IMR-90 (cell line): ENCODE measurements around the gene PLAGL1. TPM values are rescaled to one million over a fixed set of nuclear protein-coding genes. Genes with fewer than 3 reads are reported as not detected.

ENCODE experiments used
- ATAC-seq: fragments of 200-7000 bp; cut with Tn5 transposase; 2 replicates; pipeline ENCODE4 v1.9.1; 2020; ENCODE audit warnings: low read depth, mild to moderate bottlenecking, moderate library complexity
- BruUV-seq: library from RNA; stranded (reverse); fragments of 400-500 nt; replicated peaks from 2 replicates; lab custom pipeline; 2021; lab: Mats Ljungman, UMichigan
- CTCF ChIA-PET: fragments of 300-600 bp; formaldehyde crosslinking; extraction: SDS; loops from one replicate; lab custom pipeline; 2021; ENCODE audit warnings: antibody characterized with exemption; lab: Yijun Ruan, JAX
- POLR2A ChIA-PET: fragments of 300-600 bp; sonication (Branson Sonifier 250); formaldehyde crosslinking; loops from one replicate; lab custom pipeline; 2022; ENCODE audit warnings: antibody characterized with exemption; ENCODE audit not compliant: unreplicated experiment; lab: Charles Lee
- DNase-seq: peaks from one replicate; pipeline ENCODE4 v3.0.0; 2013
- H2AFZ ChIP-seq: replicated peaks from 2 replicates; pipeline ENCODE3; 2013; ENCODE audit warnings: low read length, mild to moderate bottlenecking; ENCODE audit not compliant: poor library complexity
- H2AK5ac ChIP-seq: 2 replicates; pipeline ENCODE4 v1.6.1; 2013; ENCODE audit warnings: low read depth, low read length, inconsistent platforms
- H2AK9ac ChIP-seq: replicated peaks from 2 replicates; pipeline ENCODE3; 2013; ENCODE audit warnings: mild to moderate bottlenecking, low read depth, low read length, moderate library complexity; ENCODE audit not compliant: poor library complexity
- H2BK120ac ChIP-seq: 2 replicates; pipeline ENCODE4 v1.6.1; 2013; ENCODE audit warnings: low read depth, low read length, inconsistent platforms
- H2BK15ac ChIP-seq: 3 replicates; pipeline ENCODE4 v1.6.1; 2013; ENCODE audit warnings: low read depth, low read length, inconsistent platforms
- H2BK20ac ChIP-seq: 2 replicates; pipeline ENCODE4 v1.6.1; 2013; ENCODE audit warnings: low read depth, mild to moderate bottlenecking, inconsistent platforms, low read length, moderate library complexity
- H2BK5ac ChIP-seq: 2 replicates; pipeline ENCODE4 v1.6.1; 2013; ENCODE audit warnings: mild to moderate bottlenecking, low read depth, low read length, inconsistent platforms; ENCODE audit not compliant: poor library complexity, severe bottlenecking
- H3K14ac ChIP-seq: replicated peaks from 2 replicates; pipeline ENCODE4 v1.6.1; 2013; ENCODE audit warnings: low read depth, low read length, inconsistent platforms
- H3K18ac ChIP-seq: 2 replicates; pipeline ENCODE4 v1.6.1; 2013; ENCODE audit warnings: low read depth, low read length, control low read depth
- H3K23ac ChIP-seq: 2 replicates; pipeline ENCODE4 v1.6.1; 2013; ENCODE audit warnings: low read depth, low read length, inconsistent platforms
- H3K27ac ChIP-seq: 2 replicates; pipeline ENCODE4 v1.5.1; 2013; ENCODE audit warnings: mild to moderate bottlenecking, control low read depth, low read length; ENCODE audit not compliant: insufficient read depth
- H3K27me3 ChIP-seq: 2 replicates; pipeline ENCODE4 v1.6.1; 2013; ENCODE audit warnings: low read length; ENCODE audit not compliant: control insufficient read depth, insufficient read depth
- H3K36me3 ChIP-seq: 2 replicates; pipeline ENCODE4 v1.6.1; 2013; ENCODE audit warnings: low read length, mixed read lengths; ENCODE audit not compliant: control insufficient read depth, insufficient read depth
- H3K4ac ChIP-seq: 2 replicates; pipeline ENCODE4 v1.6.1; 2013; ENCODE audit warnings: low read depth, low read length, inconsistent platforms
- H3K4me1 ChIP-seq: 2 replicates; pipeline ENCODE4 v1.6.1; 2013; ENCODE audit warnings: low read length, mixed read lengths; ENCODE audit not compliant: control insufficient read depth, insufficient read depth
- H3K4me2 ChIP-seq: 2 replicates; pipeline ENCODE4 v1.6.1; 2013; ENCODE audit warnings: low read depth, mild to moderate bottlenecking, control low read depth, low read length, moderate library complexity
- H3K4me3 ChIP-seq: 2 replicates; pipeline ENCODE4 v1.5.1; 2013; ENCODE audit warnings: low read depth, mild to moderate bottlenecking, control low read depth, low read length, moderate library complexity; ENCODE audit not compliant: insufficient read depth
- H3K56ac ChIP-seq: 2 replicates; pipeline ENCODE4 v1.6.1; 2013; ENCODE audit warnings: low read length, inconsistent platforms; ENCODE audit not compliant: insufficient read depth; ENCODE audit errors: extremely low read depth
- H3K79me1 ChIP-seq, 2 experiments: 2 replicates each; pipeline ENCODE4 v1.6.1; 2013; ENCODE audit warnings: low read length in 2 of 2, inconsistent platforms in 1 of 2, low read depth in 1 of 2
- H3K9ac ChIP-seq: 2 replicates; pipeline ENCODE4 v1.6.1; 2013; ENCODE audit warnings: low read depth, low read length, control low read depth
- H3K9me1 ChIP-seq: 2 replicates; pipeline ENCODE4 v1.6.1; 2013; ENCODE audit warnings: low read length, inconsistent platforms; ENCODE audit not compliant: insufficient read depth
- H3K9me3 ChIP-seq: 2 replicates; pipeline ENCODE4 v1.6.1; 2013; ENCODE audit warnings: low read length; ENCODE audit not compliant: control insufficient read depth, insufficient read depth
- H4K20me1 ChIP-seq: 2 replicates; pipeline ENCODE4 v1.6.1; 2013; ENCODE audit warnings: low read length, inconsistent platforms; ENCODE audit not compliant: insufficient read depth
- H4K5ac ChIP-seq: 2 replicates; pipeline ENCODE4 v1.6.1; 2013; ENCODE audit warnings: mild to moderate bottlenecking, low read depth, low read length, control low read depth
- H4K8ac ChIP-seq, 2 experiments: 2 replicates each; pipeline ENCODE4 v1.6.1; 2013; ENCODE audit warnings: low read depth in 2 of 2, low read length in 2 of 2, control low read depth in 1 of 2, inconsistent platforms in 1 of 2
- H4K91ac ChIP-seq: 2 replicates; pipeline ENCODE4 v1.6.1; 2013; ENCODE audit warnings: low read depth, low read length, inconsistent platforms; ENCODE audit not compliant: insufficient read depth
- BHLHE40 ChIP-seq: fragments of 150-350 bp; IDR thresholded peaks from 2 replicates; pipeline ENCODE4 v1.6.1; 2016; ENCODE audit warnings: mild to moderate bottlenecking, low read depth, low read length
- CEBPB ChIP-seq: IDR thresholded peaks from 2 replicates; pipeline ENCODE4 v1.6.1; 2012; ENCODE audit warnings: low read depth, low read length, improper control_type of control experiment
- CHD1 ChIP-seq: IDR thresholded peaks from 2 replicates; pipeline ENCODE4 v1.6.1; 2012; ENCODE audit warnings: low read depth, low read length, improper control_type of control experiment
- CTCF ChIP-seq: conservative IDR thresholded peaks from 2 replicates; pipeline ENCODE4 v1.5.1; 2012; ENCODE audit warnings: mild to moderate bottlenecking, low read depth, low read length, improper control_type of control experiment
- FOS ChIP-seq: fragments of 150-350 bp; IDR thresholded peaks from 2 replicates; pipeline ENCODE4 v1.6.1; 2016; ENCODE audit warnings: low read depth, low read length
- MAFK ChIP-seq: IDR thresholded peaks from 2 replicates; pipeline ENCODE4 v1.6.1; 2012; ENCODE audit warnings: low read depth, low read length, improper control_type of control experiment
- MAZ ChIP-seq: IDR thresholded peaks from 2 replicates; pipeline ENCODE4 v1.6.1; 2012; ENCODE audit warnings: low read depth, mild to moderate bottlenecking, low read length, improper control_type of control experiment, moderate library complexity, borderline replicate concordance
- POLR2A ChIP-seq: IDR thresholded peaks from 2 replicates; pipeline ENCODE4 v1.6.1; 2012; ENCODE audit warnings: mild to moderate bottlenecking, low read depth, low read length
- RAD21 ChIP-seq: IDR thresholded peaks from 2 replicates; pipeline ENCODE4 v1.6.1; 2012; ENCODE audit warnings: low read length, improper control_type of control experiment
- RCOR1 ChIP-seq: IDR thresholded peaks from 2 replicates; pipeline ENCODE4 v1.6.1; 2012; ENCODE audit warnings: mild to moderate bottlenecking, low read length, improper control_type of control experiment; ENCODE audit not compliant: insufficient replicate concordance
- RFX5 ChIP-seq: IDR thresholded peaks from 2 replicates; pipeline ENCODE4 v1.8.0; 2012; ENCODE audit warnings: low read depth, mild to moderate bottlenecking, low read length, moderate library complexity
- USF2 ChIP-seq: fragments of 150-350 bp; IDR thresholded peaks from 2 replicates; pipeline ENCODE4 v1.6.1; 2017; ENCODE audit warnings: mild to moderate bottlenecking, antibody characterized with exemption, low read length, low read depth
- WGBS, 2 experiments: methylation state at CpG; one replicate each; pipeline versions ENCODE4 v1.1.5 to v1.1.7; 2013; ENCODE audit warnings: missing lambda C conversion rate in 2 of 2; ENCODE audit not compliant: insufficient read length in 1 of 2; ENCODE audit errors: extremely low coverage in 2 of 2; 5-methylcytosine and 5-hydroxymethylcytosine counted together
- dilution Hi-C: fragments of 300-500 bp; cut with HindIII; formaldehyde crosslinking; loops from one replicate; pipeline ENCODE4 v1.14.3; 2018; ENCODE audit warnings: low sequenced_read_pairs; ENCODE audit not compliant: unreplicated experiment
- in situ Hi-C: fragments of 300-500 bp; cut with MboI; formaldehyde crosslinking; loops from 3 replicates; pipeline ENCODE4 v1.14.3; 2019; ENCODE audit warnings: low sequenced_read_pairs, inconsistent platforms, mixed read lengths
- intact Hi-C: fragments of 100-400 bp; cut with micrococcal nuclease; formaldehyde crosslinking; loops from 2 replicates; pipeline ENCODE4 v1.10.0; 2022
- polyA plus RNA-seq, 3 experiments: library from polyadenylated mRNA; depleted of rRNA; stranded (reverse); fragments of >200 nt; gene quantifications; 2 replicates each; pipeline ENCODE4 v1.2.3, GENCODE V29; 2012; ENCODE audit warnings: low replicate concordance in 1 of 3
- total RNA-seq: library from RNA; depleted of rRNA; stranded (reverse); fragments of >200 nt; gene quantifications from 2 replicates; pipeline ENCODE4 v1.2.3, GENCODE V29; 2012

Gene PLAGL1
- total and polyA plus RNA-seq, 2 of the 4 experiments (the other 2 are of a cell fraction), result 23.3 to 73.8 TPM

- no peak overlapping the region for H2BK120ac ChIP-seq
- DNase-seq, result peak; percentile 13
- H4K5ac ChIP-seq, result no peak overlapping the region
- WGBS, 2 experiments, result no CpG with 5 or more reads among the region's 4 CpGs
- H3K27me3 ChIP-seq, result peaks cover 6% of the 10 kb centered on the region
- intact Hi-C loops, result loop anchor here (5.0 kb wide), 1 partner anchor 36 kb away; the partner anchor contains the start of gene PLAGL1
- no peak overlapping the region for H4K8ac ChIP-seq
- H4K20me1 ChIP-seq, result peaks cover 18% of the 10 kb centered on the region; the same call in 1 of the 2 replicates
- no peak overlapping the region for H3K4me2 ChIP-seq
- H3K4ac ChIP-seq, result no peak overlapping the region
- H2AK9ac ChIP-seq, result no peak overlapping the region
- peaks cover 3 to 14% of the 10 kb centered on the region in 2 experiments; a peak in 3 of 4 replicates for H3K79me1 ChIP-seq
- no peaks in the 10 kb centered on the region; the same call in none of the 2 replicates for H3K36me3 ChIP-seq
- no peak overlapping the region for H3K23ac ChIP-seq
- TF ChIP-seq RFX5, result no peak
- no peak for TF ChIP-seq USF2
- no peak for TF ChIP-seq RCOR1
- no peak for TF ChIP-seq POLR2A
- TF ChIP-seq CTCF, result no peak
- TF ChIP-seq BHLHE40, result no peak
- TF ChIP-seq CHD1, result no peak
- TF ChIP-seq CEBPB, result no peak
- no peak for TF ChIP-seq RAD21
- no peak for TF ChIP-seq MAFK
- no peak for TF ChIP-seq FOS
- TF ChIP-seq MAZ, result no peak
- H2BK20ac ChIP-seq, result no peak overlapping the region
- no peak overlapping the region for H4K91ac ChIP-seq
- H3K9ac ChIP-seq, result no peak overlapping the region
- dilution Hi-C loops, result no loop called here
- peaks cover 3% of the 10 kb centered on the region for H3K9me1 ChIP-seq
- no peak overlapping the region for H3K56ac ChIP-seq
- H3K9me3 ChIP-seq, result no peaks in the 10 kb centered on the region
- POLR2A ChIA-PET, result no interaction called here
- CTCF ChIA-PET, result no interaction called here
- H3K4me3 ChIP-seq, result no peak overlapping the region
- H3K27ac ChIP-seq, result no peak overlapping the region
- H3K14ac ChIP-seq, result no peak overlapping the region
- H2AFZ ChIP-seq, result no peak overlapping the region
- peak; percentile 36; the same call in 1 of the 2 replicates for ATAC-seq
- no peak overlapping the region for H2BK15ac ChIP-seq
- H2BK5ac ChIP-seq, result no peak overlapping the region
- no TSS peak for BruUV-seq
- in situ Hi-C loops, result no loop called here
- no peak overlapping the region for H3K18ac ChIP-seq
- no peak overlapping the region for H2AK5ac ChIP-seq
- H3K4me1 ChIP-seq, result peaks cover 9% of the 10 kb centered on the region
Measured at GRCh38 chr6:143971482-143972205, 36.4 kb downstream of the PLAGL1 start.
